BLaER1 treated with 17β-estradiol and CSF1 and Interleukin-3, amounts not matched to agents 10 nM and 100 nM (cell line): ENCODE results near the gene GRIA4.

ENCODE experiments used
- H3K27ac ChIP-seq, 11 experiments: shearing (Covaris generic); formaldehyde crosslinking; 2 replicates each; pipeline ENCODE4 v1.8.1; 2022
- H3K27me3 ChIP-seq, 11 experiments: shearing (Covaris generic); formaldehyde crosslinking; 2 replicates each; pipeline ENCODE4 v1.8.1; 2022
- H3K36me3 ChIP-seq, 11 experiments: shearing (Covaris generic); formaldehyde crosslinking; 2 replicates each; pipeline ENCODE4 v1.8.1; 2022
- H3K4me1 ChIP-seq, 10 experiments: shearing (Covaris generic); formaldehyde crosslinking; 2 replicates each; pipeline ENCODE4 v1.8.1; 2022
- H3K4me2 ChIP-seq, 11 experiments: shearing (Covaris generic); formaldehyde crosslinking; 2 replicates each; pipeline ENCODE4 v1.8.1; 2022
- H3K4me3 ChIP-seq, 10 experiments: shearing (Covaris generic); formaldehyde crosslinking; 2 replicates each; pipeline ENCODE4 v1.8.1; 2022
- H3K9ac ChIP-seq, 11 experiments: shearing (Covaris generic); formaldehyde crosslinking; 2 replicates each; pipeline ENCODE4 v1.8.1; 2022
- H3K9me3 ChIP-seq, 11 experiments: shearing (Covaris generic); formaldehyde crosslinking; replicated peaks in 1 of 11; 2 replicates each; pipeline ENCODE4 v1.8.1; 2022
- H4K20me1 ChIP-seq, 11 experiments: shearing (Covaris generic); formaldehyde crosslinking; 2 replicates each; pipeline ENCODE4 v1.8.1; 2022
- Cebpa-rat ChIP-seq, 11 experiments: shearing (Covaris generic); IDR thresholded peaks; 2 replicates each; pipeline ENCODE4 v1.8.1; 2022

Gene GRIA4

DNA sequence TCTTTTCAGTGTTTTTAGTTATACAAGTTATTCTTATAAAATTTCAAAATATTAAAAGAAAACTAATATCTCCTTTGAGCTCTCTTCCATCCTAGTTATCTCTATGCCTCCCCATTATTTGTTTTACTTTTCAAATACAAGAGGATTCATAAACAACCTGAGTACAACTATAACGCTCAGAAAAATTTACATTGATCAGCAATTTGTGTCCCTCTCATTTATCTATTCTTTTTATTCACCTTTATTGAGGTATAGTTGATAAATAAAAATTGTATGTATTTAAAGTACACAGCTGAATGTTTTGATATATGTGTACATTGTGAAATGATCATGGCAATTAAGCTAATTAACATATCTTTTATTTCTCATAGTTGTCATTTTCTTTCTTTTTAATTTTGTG lies 57.6 kb downstream of the GRIA4 start:
- Histone ChIP-seq H4K20me1 (no peaks in the 10 kb centered on the region), H3K9ac (no peak overlapping the region), H3K27me3 (no peaks in the 10 kb centered on the region), H3K27ac (no peak overlapping the region), H3K4me3 (no peak overlapping the region), H3K9me3 (no peaks in the 10 kb centered on the region), H3K36me3 (no peaks in the 10 kb centered on the region), H3K4me1 (no peaks in the 10 kb centered on the region), H3K4me2 (no peak overlapping the region)
- no peak for TF ChIP-seq Cebpa-rat (IDR thresholded peaks at IDR 0.05)

GRCh38 chr11:105670811-105671210 lies 60.9 kb downstream of the GRIA4 start:
- Histone ChIP-seq H3K4me2 (no peak overlapping the region), H3K4me3 (no peak overlapping the region), H3K36me3 (no peaks in the 10 kb centered on the region), H3K27ac (no peak overlapping the region), H3K4me1 (no peaks in the 10 kb centered on the region), H3K9me3 (no peaks in the 10 kb centered on the region), H3K9ac (no peak overlapping the region), H3K27me3 (no peaks in the 10 kb centered on the region), H4K20me1 (no peaks in the 10 kb centered on the region)
- no peak for TF ChIP-seq Cebpa-rat (IDR thresholded peaks at IDR 0.05)

GRCh38 chr11:105673089-105673488 lies 63.2 kb downstream of the GRIA4 start:
- no peak for TF ChIP-seq Cebpa-rat (IDR thresholded peaks at IDR 0.05)
- Histone ChIP-seq H3K9ac (no peak overlapping the region), H3K27ac (no peak overlapping the region), H3K4me1 (no peaks in the 10 kb centered on the region), H3K27me3 (no peaks in the 10 kb centered on the region), H3K9me3 (no peaks in the 10 kb centered on the region), H3K4me3 (no peak overlapping the region), H4K20me1 (no peaks in the 10 kb centered on the region), H3K36me3 (no peaks in the 10 kb centered on the region), H3K4me2 (no peak overlapping the region)

DNA sequence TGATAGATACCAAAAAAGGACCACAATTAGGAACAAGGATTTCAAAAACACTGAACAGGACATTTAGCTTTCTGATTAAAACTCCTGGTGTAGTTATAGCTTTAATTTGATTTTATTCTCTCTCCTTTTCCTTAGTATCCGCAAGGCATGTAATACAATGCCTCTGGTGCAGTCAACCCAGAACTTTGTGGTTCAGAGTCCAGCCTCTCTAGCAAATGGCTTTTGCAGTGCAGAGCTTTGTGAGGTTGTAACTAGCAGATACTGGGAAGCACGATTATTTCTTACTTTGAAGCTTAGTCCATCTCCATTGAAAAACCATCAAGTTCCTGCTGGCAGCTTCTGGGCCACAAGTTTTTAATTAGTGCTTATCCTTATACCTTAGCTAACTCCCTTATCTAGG lies 79.8 kb downstream of the GRIA4 start:
- Histone ChIP-seq H3K27me3 (no peaks in the 10 kb centered on the region), H3K27ac (no peak overlapping the region), H3K4me2 (no peak overlapping the region), H3K9ac (no peak overlapping the region), H3K36me3 (no peaks in the 10 kb centered on the region), H3K4me1 (no peaks in the 10 kb centered on the region), H3K9me3 (no peaks in the 10 kb centered on the region), H3K4me3 (no peak overlapping the region), H4K20me1 (no peaks in the 10 kb centered on the region)
- TF ChIP-seq Cebpa-rat (IDR thresholded peaks at IDR 0.05), result no peak

DNA sequence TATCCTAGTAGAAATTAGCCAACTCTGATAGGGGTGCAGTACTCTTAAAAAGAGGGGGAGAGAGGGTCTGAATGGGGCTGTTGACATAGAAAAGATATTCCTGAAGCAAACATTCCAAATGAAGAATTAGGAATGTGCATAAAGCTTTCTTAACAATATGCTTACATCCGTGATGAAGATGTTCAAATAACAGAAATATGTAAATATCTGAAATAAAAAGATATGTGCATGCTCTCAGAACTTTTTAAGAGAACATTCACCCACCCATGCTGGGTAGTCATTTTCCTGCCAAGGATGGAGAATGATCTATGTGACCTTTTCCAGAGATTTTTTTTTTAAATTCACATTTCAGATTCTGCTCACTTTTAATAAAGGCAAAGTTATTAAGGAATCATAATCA lies 80.6 kb downstream of the GRIA4 start:
- H4K20me1 ChIP-seq, result no peaks in the 10 kb centered on the region
- H3K9ac ChIP-seq, result no peak overlapping the region
- H3K4me2 ChIP-seq, result no peak overlapping the region
- no peaks in the 10 kb centered on the region for H3K9me3 ChIP-seq
- H3K36me3 ChIP-seq, result no peaks in the 10 kb centered on the region
- no peak overlapping the region for H3K27ac ChIP-seq
- H3K4me3 ChIP-seq, result no peak overlapping the region
- H3K4me1 ChIP-seq, result no peaks in the 10 kb centered on the region
- no peaks in the 10 kb centered on the region for H3K27me3 ChIP-seq
- TF ChIP-seq Cebpa-rat (IDR thresholded peaks at IDR 0.05), result no peak

DNA sequence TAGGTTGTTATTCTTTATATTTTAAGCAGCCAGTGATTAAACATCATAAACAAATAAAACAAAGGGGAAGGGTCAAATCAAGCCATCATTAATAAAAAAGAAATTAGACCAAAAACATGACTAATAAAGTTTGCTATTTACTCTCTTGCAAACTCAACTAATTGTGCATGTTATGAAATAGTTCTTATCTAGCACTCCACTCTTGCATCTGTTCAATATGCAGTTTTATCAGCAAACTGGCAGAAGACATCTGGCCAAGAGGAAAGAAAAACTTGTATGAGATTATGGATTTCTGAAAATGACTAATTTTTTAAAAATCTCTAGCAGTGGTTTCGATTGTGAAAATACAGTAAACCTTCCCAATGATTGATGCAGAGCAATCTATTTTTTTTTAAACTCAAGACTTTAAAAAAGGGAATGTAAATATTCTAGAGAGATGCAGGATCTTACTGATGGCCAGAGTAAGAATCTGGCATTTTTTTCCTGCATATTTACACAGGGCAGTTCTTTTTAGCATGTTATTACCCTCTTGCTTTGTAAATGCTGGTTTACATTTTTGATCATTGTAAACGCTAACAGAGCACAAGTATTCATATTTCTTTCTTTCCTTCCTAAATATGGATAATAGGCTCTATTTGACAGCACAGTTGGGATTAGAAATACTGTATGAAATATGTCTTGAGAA lies 83.3 kb downstream of the GRIA4 start:
- Histone ChIP-seq H3K4me3 (no peak overlapping the region), H3K27me3 (no peaks in the 10 kb centered on the region), H4K20me1 (no peaks in the 10 kb centered on the region), H3K36me3 (no peaks in the 10 kb centered on the region), H3K4me1 (no peaks in the 10 kb centered on the region), H3K4me2 (no peak overlapping the region), H3K27ac (no peak overlapping the region), H3K9ac (no peak overlapping the region), H3K9me3 (no peaks in the 10 kb centered on the region)
- no peak for TF ChIP-seq Cebpa-rat (IDR thresholded peaks at IDR 0.05)

DNA sequence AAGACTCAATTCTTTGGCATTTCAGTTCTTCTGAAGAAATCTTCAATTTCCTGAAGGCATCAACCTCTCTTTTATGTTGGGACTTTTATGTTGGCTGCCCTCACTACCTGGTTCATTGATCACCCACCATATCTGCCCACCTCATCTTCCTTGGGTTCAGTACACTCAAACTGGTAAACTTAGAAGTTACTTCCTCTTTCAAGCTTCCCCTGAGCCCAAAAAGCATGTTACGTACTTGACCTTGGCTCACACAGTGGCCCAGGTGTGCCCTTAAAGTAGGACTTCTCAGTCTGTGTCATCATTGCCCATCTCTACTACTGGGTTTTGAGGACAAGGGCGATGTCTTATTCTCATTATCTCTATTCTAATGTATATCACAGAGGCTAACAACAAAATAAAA lies 86.1 kb downstream of the GRIA4 start:
- Histone ChIP-seq H3K9ac (no peak overlapping the region), H3K27ac (no peak overlapping the region), H3K4me3 (no peak overlapping the region), H3K9me3 (no peaks in the 10 kb centered on the region), H4K20me1 (no peaks in the 10 kb centered on the region), H3K4me2 (no peak overlapping the region), H3K4me1 (no peaks in the 10 kb centered on the region), H3K27me3 (no peaks in the 10 kb centered on the region), H3K36me3 (no peaks in the 10 kb centered on the region)
- no peak for TF ChIP-seq Cebpa-rat (IDR thresholded peaks at IDR 0.05)

- H3K4me3 ChIP-seq, result no peak overlapping the region
- H3K9ac ChIP-seq, result no peak overlapping the region
- no peak overlapping the region for H3K27ac ChIP-seq
- TF ChIP-seq Cebpa-rat (IDR thresholded peaks at IDR 0.05), result no peak
- H3K4me2 ChIP-seq, result no peak overlapping the region
- H3K4me1 ChIP-seq, result no peaks in the 10 kb centered on the region
- no peaks in the 10 kb centered on the region for H3K9me3 ChIP-seq
- no peaks in the 10 kb centered on the region for H3K36me3 ChIP-seq
- no peaks in the 10 kb centered on the region for H4K20me1 ChIP-seq
- no peaks in the 10 kb centered on the region for H3K27me3 ChIP-seq
Measured at GRCh38 chr11:105697291-105697690, 87.4 kb downstream of the GRIA4 start.

- TF ChIP-seq Cebpa-rat (IDR thresholded peaks at IDR 0.05), result no peak
- Histone ChIP-seq H3K27ac (no peak overlapping the region), H4K20me1 (no peaks in the 10 kb centered on the region), H3K4me3 (no peak overlapping the region), H3K9ac (no peak overlapping the region), H3K27me3 (no peaks in the 10 kb centered on the region), H3K4me2 (0 out of 22 replicates have a peak overlapping the region, but pooled peaks of 1 of the 11 experiments have one; percentile 3), H3K9me3 (no peaks in the 10 kb centered on the region), H3K4me1 (no peaks in the 10 kb centered on the region), H3K36me3 (no peaks in the 10 kb centered on the region)
Measured at GRCh38 chr11:105699203-105699602, 89.3 kb downstream of the GRIA4 start.

- no peaks in the 10 kb centered on the region for H3K9me3 ChIP-seq
- H4K20me1 ChIP-seq, result no peaks in the 10 kb centered on the region
- no peaks in the 10 kb centered on the region for H3K27me3 ChIP-seq
- H3K9ac ChIP-seq, result no peak overlapping the region
- H3K36me3 ChIP-seq, result no peaks in the 10 kb centered on the region
- H3K4me1 ChIP-seq, result no peaks in the 10 kb centered on the region
- no peak for TF ChIP-seq Cebpa-rat (IDR thresholded peaks at IDR 0.05)
- H3K27ac ChIP-seq, result no peak overlapping the region
- H3K4me2 ChIP-seq, result no peak overlapping the region
- no peak overlapping the region for H3K4me3 ChIP-seq
Measured at GRCh38 chr11:105700271-105700670, 90.4 kb downstream of the GRIA4 start.
